RWPE1 (cell line): ENCODE data around the gene PCBP3.

ENCODE experiments used
- CTCF ChIA-PET: fragments of 350-600 bp; sonication (Branson Sonifier 250); formaldehyde crosslinking; extraction: SDS; loops from one replicate; lab custom pipeline; 2021; lab: Yijun Ruan, JAX
- POLR2A ChIA-PET: fragments of 400-600 bp; formaldehyde crosslinking; extraction: SDS; loops from one replicate; lab custom pipeline; 2020; ENCODE audit warnings: antibody characterized with exemption; ENCODE audit not compliant: low non-redundant PET; lab: Yijun Ruan, JAX
- DNase-seq: peaks from one replicate; pipeline ENCODE4 v3.0.0; 2012; ENCODE audit warnings: low spot score
- H3K27ac ChIP-seq: fragments of 450-650 bp; 2 replicates; pipeline ENCODE4 v1.5.1; 2017
- TF ChIP-seq, protein P1 (sequence below): fragments of 450-650 bp; conservative IDR thresholded peaks from 2 replicates; pipeline ENCODE4 v1.5.1; 2017; ENCODE audit warnings: low read depth, mild to moderate bottlenecking

PCBP3 gene

DNA sequence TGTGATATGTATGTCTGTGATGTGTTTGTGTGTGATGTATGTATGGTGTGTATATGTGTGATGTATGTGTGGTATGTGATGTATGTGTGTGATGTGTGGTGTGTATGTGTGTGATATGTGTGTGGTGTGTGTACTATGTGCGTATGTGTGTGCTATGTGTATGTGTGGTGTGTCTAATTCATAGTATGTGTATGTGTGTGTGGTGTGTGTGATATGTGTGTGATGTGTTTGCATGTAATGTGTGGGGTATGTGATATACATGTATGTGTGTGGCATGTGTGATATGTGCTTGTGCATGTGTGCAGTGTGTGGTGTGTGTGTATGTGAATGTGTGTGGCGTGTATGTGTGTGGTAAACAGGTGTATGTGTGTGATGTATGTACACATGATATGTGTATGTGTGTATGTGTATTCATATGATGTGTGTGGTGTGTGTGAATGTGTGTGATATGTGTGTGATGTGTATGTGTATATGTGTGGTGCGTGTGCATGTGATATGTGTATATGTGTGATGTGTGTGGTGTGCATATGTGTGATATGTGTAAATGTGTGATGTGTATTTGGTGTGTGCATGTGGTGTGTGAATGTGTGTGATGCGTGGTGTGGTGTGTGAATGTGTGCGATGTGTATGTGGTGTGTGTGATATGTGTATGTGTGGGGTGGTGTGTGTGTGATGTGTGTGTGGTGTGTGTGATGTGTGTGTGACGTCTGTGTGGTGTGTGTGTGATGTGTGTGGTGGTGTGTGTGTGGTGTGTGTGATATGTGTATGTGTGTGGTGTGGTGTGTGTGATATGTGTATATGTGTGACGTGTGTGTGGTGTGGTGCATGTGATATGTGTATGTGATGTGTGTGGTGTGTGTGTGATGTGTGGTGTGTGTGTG is 8.0 kb upstream of the PCBP3 start:
- no peak for DNase-seq
- H3K27ac ChIP-seq: no peak overlapping the region
- ChIA-PET CTCF (no interaction called here), POLR2A (no interaction called here)
- TF ChIP-seq, protein P1, sequence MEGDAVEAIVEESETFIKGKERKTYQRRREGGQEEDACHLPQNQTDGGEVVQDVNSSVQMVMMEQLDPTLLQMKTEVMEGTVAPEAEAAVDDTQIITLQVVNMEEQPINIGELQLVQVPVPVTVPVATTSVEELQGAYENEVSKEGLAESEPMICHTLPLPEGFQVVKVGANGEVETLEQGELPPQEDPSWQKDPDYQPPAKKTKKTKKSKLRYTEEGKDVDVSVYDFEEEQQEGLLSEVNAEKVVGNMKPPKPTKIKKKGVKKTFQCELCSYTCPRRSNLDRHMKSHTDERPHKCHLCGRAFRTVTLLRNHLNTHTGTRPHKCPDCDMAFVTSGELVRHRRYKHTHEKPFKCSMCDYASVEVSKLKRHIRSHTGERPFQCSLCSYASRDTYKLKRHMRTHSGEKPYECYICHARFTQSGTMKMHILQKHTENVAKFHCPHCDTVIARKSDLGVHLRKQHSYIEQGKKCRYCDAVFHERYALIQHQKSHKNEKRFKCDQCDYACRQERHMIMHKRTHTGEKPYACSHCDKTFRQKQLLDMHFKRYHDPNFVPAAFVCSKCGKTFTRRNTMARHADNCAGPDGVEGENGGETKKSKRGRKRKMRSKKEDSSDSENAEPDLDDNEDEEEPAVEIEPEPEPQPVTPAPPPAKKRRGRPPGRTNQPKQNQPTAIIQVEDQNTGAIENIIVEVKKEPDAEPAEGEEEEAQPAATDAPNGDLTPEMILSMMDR: no peak

DNA sequence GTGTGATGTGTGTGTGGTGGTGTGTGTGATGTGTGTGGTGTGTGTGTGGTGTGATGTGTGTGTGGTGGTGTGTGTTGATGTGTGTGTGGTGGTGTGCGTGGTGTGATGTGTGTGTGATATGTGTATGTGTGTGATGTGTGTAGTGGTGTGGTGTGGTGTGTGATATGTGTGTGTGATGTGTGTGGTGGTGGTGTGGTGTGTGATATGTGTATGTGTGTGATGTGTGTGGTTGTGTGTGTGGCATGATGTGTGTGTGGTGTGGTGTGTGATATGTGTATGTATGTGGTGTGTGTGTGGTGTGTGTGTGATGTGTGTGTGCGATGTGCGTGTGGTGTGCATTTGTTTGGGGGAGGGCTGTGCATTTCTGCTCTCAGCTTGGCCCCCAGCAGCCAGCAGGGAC is 7.1 kb upstream of the PCBP3 start:
- ChIA-PET POLR2A (no interaction called here), CTCF (no interaction called here)
- TF ChIP-seq, protein P1: no peak
- DNase-seq: no peak
- H3K27ac ChIP-seq: no peak overlapping the region

DNA sequence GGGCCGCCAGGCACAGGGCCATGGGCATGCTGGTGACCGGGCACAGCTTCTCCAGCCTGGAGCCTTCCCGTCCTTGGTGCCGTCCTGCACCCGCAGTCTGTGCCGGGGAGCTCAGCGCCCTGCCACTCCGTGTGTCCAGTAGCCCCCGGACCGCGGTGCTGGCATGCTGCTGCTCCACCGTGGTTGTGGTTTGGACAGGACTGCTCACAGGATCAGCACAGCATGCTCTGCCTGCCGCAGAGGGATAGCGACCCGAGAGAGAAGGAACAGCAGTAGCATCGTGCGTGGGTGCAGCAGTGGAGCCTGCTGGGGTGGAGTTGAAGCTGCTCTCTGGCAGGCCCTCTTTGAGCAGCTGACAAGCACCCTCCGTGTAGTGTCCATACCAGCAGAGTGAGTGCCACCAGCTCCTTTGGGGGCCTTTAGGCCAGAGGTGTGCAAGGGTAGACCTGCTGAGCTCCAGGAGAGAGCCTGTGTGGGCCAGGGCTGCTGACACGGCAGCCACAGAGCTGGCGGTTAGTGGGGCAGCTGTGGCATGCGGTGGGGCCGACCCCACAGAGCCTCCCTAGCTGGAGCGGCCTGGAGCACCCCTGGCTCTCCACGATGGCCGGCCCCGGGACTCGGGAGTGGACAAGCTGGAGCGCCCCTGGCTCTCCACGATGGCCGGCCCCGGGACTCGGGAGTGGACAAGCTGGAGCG is 6.4 kb upstream of the PCBP3 start:
- no peak overlapping the region for H3K27ac ChIP-seq
- ChIA-PET CTCF (interaction anchor here (0.6 kb wide), 1 partner anchor 189 kb away, joined by 5 read pairs; no protein-coding TSS in a partner anchor), POLR2A (no interaction called here)
- TF ChIP-seq, protein P1: no peak
- no peak for DNase-seq

DNA sequence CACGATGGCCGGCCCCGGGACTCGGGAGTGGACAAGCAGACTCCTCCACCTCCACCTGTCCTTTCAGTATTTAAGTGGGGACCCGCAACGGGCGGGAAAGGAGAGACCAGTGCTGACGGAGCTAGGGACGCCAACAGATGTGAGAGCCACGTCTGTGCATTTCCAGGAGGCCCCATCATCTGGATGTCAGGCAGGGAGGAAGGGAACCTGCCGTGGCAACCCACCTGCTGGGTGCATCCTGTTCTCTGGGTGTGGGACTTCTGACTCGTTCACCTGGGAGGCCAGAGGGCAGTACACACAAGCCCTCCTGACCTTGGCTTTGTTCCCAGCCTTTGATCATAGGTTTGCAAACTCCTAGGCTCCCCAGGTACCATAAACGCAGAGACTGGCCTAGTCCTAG is 5.6 kb upstream of the PCBP3 start:
- DNase-seq: no peak
- ChIA-PET POLR2A (no interaction called here), CTCF (interaction anchor here (1.1 kb wide), 1 partner anchor 81 kb away, joined by 3 read pairs; no protein-coding TSS in a partner anchor)
- TF ChIP-seq, protein P1: no peak
- no peak overlapping the region for H3K27ac ChIP-seq

DNA sequence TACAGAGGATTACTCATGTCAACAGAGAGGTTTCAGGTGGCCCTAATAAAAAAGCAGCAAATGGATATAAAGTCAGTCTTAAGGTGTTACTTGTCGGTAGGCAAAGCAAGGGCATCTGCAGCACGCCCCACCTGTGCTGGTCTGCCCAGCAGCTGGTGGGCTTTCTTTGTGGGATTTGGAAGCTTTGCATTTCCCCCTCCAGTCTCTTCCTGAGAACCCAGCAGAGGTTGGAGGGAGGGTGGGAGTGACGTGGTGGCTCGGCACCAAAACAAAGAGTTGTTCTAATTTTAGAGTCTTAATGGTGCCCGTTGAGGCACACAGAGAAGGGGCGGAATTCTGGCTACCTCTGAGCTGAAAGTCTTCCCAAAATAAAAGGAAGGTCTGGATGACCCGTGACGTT is 4.8 kb upstream of the PCBP3 start:
- TF ChIP-seq, protein P1: no peak
- ChIA-PET CTCF (interaction anchor here (0.6 to 1.2 kb wide), 4 partner anchors 41 to 498 kb away, joined by 3 to 4 read pairs (median 3); no protein-coding TSS in a partner anchor), POLR2A (no interaction called here)
- H3K27ac ChIP-seq: no peak overlapping the region
- DNase-seq: no peak

DNA sequence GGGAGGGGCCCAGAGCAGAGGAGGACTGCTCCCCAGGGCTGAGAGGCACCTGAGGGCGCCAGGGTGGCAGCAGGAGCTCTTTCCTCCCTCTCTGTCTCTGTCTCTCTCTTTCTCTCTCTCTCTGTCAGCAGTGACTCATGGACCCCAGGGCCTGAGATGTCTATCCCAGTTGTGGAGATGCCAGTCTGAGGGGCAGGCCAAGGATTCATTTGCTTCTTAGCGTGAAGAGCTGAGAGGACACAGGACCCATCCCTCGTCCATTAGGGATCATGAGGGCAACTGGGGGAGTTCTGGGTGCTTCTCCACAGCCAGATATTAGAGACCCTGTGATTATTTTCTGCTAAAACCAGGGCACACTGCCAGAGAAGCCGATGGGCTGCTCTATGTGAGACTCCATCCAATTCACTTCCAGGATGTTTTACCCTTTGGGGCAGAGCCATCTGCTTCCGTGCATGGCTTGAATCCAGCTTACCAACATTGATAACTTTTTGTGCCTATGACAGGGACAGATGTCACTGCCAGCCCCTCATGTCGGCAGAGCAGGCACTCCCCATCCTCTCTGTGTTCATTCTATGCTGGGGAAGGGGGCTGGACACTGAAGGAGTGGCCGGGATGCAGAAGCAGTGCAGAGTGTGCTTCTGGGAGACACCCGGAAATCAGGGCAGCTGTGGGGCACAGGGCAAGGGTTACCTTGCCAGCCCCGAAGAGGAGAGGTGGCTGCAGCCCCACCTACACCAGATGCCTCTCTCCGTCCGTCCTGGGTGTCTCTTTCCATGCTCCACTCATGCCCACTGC is 4.1 kb upstream of the PCBP3 start:
- ChIA-PET POLR2A (no interaction called here), CTCF (interaction anchor here (1.1 to 1.2 kb wide), 2 partner anchors 42 to 83 kb away, joined by 3 to 4 read pairs; no protein-coding TSS in a partner anchor)
- DNase-seq: no peak
- TF ChIP-seq, protein P1: no peak
- H3K27ac ChIP-seq: no peak overlapping the region
